ENCODE data around the gene SERPINB11. TPM values are rescaled to one million over a fixed set of nuclear protein-coding genes. Genes with fewer than 3 reads are reported as not detected.

Gene SERPINB11
- total and polyA plus RNA-seq, 2 donors (not counting 1 experiment from before 2014, with no cell fraction given) = not detected

DNA sequence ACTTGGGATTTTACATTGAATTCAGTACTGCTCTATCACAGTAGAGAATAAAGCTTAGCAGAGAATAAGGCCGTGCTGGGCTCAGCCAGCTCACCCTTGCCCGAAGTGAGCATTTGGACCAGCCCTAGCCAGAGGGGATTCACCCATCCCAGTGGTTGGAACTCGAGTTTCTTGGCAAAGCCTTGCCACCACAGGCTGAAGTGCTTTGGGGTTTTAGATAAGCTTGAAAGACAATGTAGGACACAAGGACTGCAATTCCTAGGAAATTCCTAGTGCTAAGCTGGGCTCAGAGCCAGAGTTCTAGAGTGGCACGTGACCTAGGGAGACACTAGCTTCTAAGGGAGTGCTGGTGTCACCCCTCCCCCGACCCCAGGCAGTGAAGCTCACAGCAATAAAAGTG, 28.0 kb downstream of the SERPINB11 start:
- no peak overlapping the region for H3K4me2 ChIP-seq (replicated peaks; ENCODE audit: low read depth, low read length, poor library complexity, severe bottlenecking)
- WGBS (ENCODE audit: insufficient coverage) = 84% methylated on average over 4 of the region's 5 CpGs
- Mint-ChIP-seq H3K4me3 (no peak overlapping the region), H3K4me1 (no peaks in the 10 kb centered on the region), H3K27me3 (peaks cover 4% of the 10 kb centered on the region), H3K9me3 (ENCODE audit: insufficient read depth) (peaks cover 3% of the 10 kb centered on the region), H3K27ac (no peak overlapping the region)
- no peak overlapping the region for H2AFZ ChIP-seq (ENCODE audit: insufficient read depth, low read depth, low read length, poor library complexity, severe bottlenecking)
- no peaks in the 10 kb centered on the region for H3K4me1 ChIP-seq (ENCODE audit: control insufficient read depth in 2 of 2, insufficient read depth in 2 of 2, low read length in 2 of 2)
- peaks cover 0 to 7% (median 0%) of the 10 kb centered on the region in 3 donors for H3K9me3 ChIP-seq (ENCODE audit: control extremely low read depth in 1 of 3, control insufficient read depth in 2 of 3, insufficient read depth in 1 of 3, low read length in 2 of 3)
- intact Hi-C loops (cut with micrococcal nuclease) = no loop called here
- DNase-seq (no peak), ATAC-seq (ENCODE audit: low read depth) (no peak)
- H3K36me3 ChIP-seq (replicated peaks in 1 of 2; ENCODE audit: control extremely low read depth in 1 of 2, control insufficient read depth in 1 of 2, extremely low read depth in 1 of 2, insufficient read depth in 2 of 2, low read length in 1 of 2) = no peaks in the 10 kb centered on the region
- no peaks in the 10 kb centered on the region for H4K20me1 ChIP-seq (ENCODE audit: control insufficient read depth, insufficient read depth, low read length, poor library complexity, severe bottlenecking)
- no peak overlapping the region for H3K4me3 ChIP-seq (ENCODE audit: control extremely low read depth in 1 of 5, extremely low read depth in 1 of 5, insufficient read depth in 1 of 5, low read depth in 2 of 5, low read length in 4 of 5)
- no peak overlapping the region for H3K9ac ChIP-seq (ENCODE audit: low read length)
- no peak for TF ChIP-seq EZH2 (IDR thresholded peaks at IDR 0.05; ENCODE audit: borderline replicate concordance, insufficient read depth, low read depth, low read length, poor library complexity, severe bottlenecking)
- TF ChIP-seq, protein P1, sequence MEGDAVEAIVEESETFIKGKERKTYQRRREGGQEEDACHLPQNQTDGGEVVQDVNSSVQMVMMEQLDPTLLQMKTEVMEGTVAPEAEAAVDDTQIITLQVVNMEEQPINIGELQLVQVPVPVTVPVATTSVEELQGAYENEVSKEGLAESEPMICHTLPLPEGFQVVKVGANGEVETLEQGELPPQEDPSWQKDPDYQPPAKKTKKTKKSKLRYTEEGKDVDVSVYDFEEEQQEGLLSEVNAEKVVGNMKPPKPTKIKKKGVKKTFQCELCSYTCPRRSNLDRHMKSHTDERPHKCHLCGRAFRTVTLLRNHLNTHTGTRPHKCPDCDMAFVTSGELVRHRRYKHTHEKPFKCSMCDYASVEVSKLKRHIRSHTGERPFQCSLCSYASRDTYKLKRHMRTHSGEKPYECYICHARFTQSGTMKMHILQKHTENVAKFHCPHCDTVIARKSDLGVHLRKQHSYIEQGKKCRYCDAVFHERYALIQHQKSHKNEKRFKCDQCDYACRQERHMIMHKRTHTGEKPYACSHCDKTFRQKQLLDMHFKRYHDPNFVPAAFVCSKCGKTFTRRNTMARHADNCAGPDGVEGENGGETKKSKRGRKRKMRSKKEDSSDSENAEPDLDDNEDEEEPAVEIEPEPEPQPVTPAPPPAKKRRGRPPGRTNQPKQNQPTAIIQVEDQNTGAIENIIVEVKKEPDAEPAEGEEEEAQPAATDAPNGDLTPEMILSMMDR (IDR thresholded peaks at IDR 0.05) = no peak
- H3K79me2 ChIP-seq (ENCODE audit: control insufficient read depth, insufficient read depth, low read length) = no peaks in the 10 kb centered on the region
- no peak overlapping the region for H3K27ac ChIP-seq (ENCODE audit: low read length in 2 of 2)
- ChIA-PET POLR2A (no interaction called here), CTCF (no interaction called here)
- H3K27me3 ChIP-seq (replicated peaks in 1 of 4; ENCODE audit: control extremely low read depth in 1 of 4, control insufficient read depth in 3 of 4, insufficient read depth in 4 of 4, low read length in 3 of 4) = peaks cover 0 to 3% (median 0%) of the 10 kb centered on the region in 4 experiments

DNA sequence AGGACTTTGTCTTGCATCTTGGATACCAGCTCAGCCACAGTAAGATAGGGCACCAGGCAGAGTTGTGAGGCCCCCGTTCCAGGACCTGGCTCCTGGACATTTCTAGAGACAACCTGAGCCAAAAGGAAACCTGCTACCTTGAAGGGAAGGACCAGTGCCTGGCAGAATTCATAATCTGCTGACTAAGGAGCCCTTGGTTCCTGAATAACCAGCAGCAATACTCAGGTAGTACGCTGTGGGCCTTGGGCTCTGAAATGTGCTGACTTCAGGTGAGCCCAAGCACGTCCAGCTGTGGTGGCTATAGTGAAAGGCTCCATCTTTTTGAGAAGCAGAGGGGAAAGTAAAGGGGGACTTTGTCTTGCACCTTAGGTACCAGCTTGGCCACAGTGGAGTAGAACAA, 28.5 kb downstream of the SERPINB11 start:
- Histone ChIP-seq H3K4me2 (replicated peaks; ENCODE audit: low read depth, low read length, poor library complexity, severe bottlenecking) (no peak overlapping the region), H3K4me1 (ENCODE audit: control insufficient read depth in 2 of 2, insufficient read depth in 2 of 2, low read length in 2 of 2) (no peaks in the 10 kb centered on the region), H3K27ac (ENCODE audit: low read length in 2 of 2) (no peak overlapping the region), H3K4me3 (ENCODE audit: control extremely low read depth in 1 of 5, extremely low read depth in 1 of 5, insufficient read depth in 1 of 5, low read depth in 2 of 5, low read length in 4 of 5) (no peak overlapping the region), H3K27me3 (replicated peaks in 1 of 4; ENCODE audit: control extremely low read depth in 1 of 4, control insufficient read depth in 3 of 4, insufficient read depth in 4 of 4, low read length in 3 of 4) (peaks cover 0 to 3% (median 0%) of the 10 kb centered on the region in 4 experiments), H3K36me3 (replicated peaks in 1 of 2; ENCODE audit: control extremely low read depth in 1 of 2, control insufficient read depth in 1 of 2, extremely low read depth in 1 of 2, insufficient read depth in 2 of 2, low read length in 1 of 2) (no peaks in the 10 kb centered on the region), H4K20me1 (ENCODE audit: control insufficient read depth, insufficient read depth, low read length, poor library complexity, severe bottlenecking) (no peaks in the 10 kb centered on the region), H3K9me3 (ENCODE audit: control extremely low read depth in 1 of 3, control insufficient read depth in 2 of 3, insufficient read depth in 1 of 3, low read length in 2 of 3) (peaks cover 0 to 7% (median 0%) of the 10 kb centered on the region in 3 donors), H3K79me2 (ENCODE audit: control insufficient read depth, insufficient read depth, low read length) (no peaks in the 10 kb centered on the region), H3K9ac (ENCODE audit: low read length) (no peak overlapping the region), H2AFZ (ENCODE audit: insufficient read depth, low read depth, low read length, poor library complexity, severe bottlenecking) (no peak overlapping the region)
- TF ChIP-seq, protein P1 (IDR thresholded peaks at IDR 0.05) = no peak
- TF ChIP-seq EZH2 (IDR thresholded peaks at IDR 0.05; ENCODE audit: borderline replicate concordance, insufficient read depth, low read depth, low read length, poor library complexity, severe bottlenecking) = no peak
- H3K27ac Mint-ChIP-seq = no peak overlapping the region
- DNase-seq (no peak), ATAC-seq (ENCODE audit: low read depth) (no peak)
- CTCF ChIA-PET = no interaction called here
- H3K27me3 Mint-ChIP-seq = peaks cover 4% of the 10 kb centered on the region
- POLR2A ChIA-PET = no interaction called here
- H3K4me3 Mint-ChIP-seq = no peak overlapping the region
- intact Hi-C loops (cut with micrococcal nuclease) = no loop called here
- WGBS (ENCODE audit: insufficient coverage) = 82% methylated on average over 3 of the region's 3 CpGs
- H3K4me1 Mint-ChIP-seq = no peaks in the 10 kb centered on the region
- H3K9me3 Mint-ChIP-seq (ENCODE audit: insufficient read depth) = peaks cover 3% of the 10 kb centered on the region

Measured in B cell (primary cell).